GM12865 (cell line): ENCODE measurements around the gene CTNNA3.

Source experiments
- DNase-seq: peaks from one replicate; pipeline ENCODE4 v3.0.0; 2010; ENCODE audit warnings: low read depth
- H3K4me3 ChIP-seq: 2 replicates; pipeline ENCODE4 v1.5.1; 2011; ENCODE audit warnings: mild to moderate bottlenecking, low read depth, low read length, control low read depth
- TF ChIP-seq, protein P1 (sequence below): IDR thresholded peaks from 2 replicates; pipeline ENCODE4 v1.5.1; 2011; ENCODE audit warnings: low read length, control low read depth, low read depth, inconsistent platforms; ENCODE audit not compliant: insufficient read depth; ENCODE audit errors: missing control alignments

Gene CTNNA3

GRCh38 chr10:66625709-66626590 is 1070.0 kb downstream of the CTNNA3 start:
- DNase-seq, result no peak
- no peak overlapping the region for H3K4me3 ChIP-seq
- TF ChIP-seq, protein P1, sequence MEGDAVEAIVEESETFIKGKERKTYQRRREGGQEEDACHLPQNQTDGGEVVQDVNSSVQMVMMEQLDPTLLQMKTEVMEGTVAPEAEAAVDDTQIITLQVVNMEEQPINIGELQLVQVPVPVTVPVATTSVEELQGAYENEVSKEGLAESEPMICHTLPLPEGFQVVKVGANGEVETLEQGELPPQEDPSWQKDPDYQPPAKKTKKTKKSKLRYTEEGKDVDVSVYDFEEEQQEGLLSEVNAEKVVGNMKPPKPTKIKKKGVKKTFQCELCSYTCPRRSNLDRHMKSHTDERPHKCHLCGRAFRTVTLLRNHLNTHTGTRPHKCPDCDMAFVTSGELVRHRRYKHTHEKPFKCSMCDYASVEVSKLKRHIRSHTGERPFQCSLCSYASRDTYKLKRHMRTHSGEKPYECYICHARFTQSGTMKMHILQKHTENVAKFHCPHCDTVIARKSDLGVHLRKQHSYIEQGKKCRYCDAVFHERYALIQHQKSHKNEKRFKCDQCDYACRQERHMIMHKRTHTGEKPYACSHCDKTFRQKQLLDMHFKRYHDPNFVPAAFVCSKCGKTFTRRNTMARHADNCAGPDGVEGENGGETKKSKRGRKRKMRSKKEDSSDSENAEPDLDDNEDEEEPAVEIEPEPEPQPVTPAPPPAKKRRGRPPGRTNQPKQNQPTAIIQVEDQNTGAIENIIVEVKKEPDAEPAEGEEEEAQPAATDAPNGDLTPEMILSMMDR, result no peak

GRCh38 chr10:66622050-66622449 is 1073.9 kb downstream of the CTNNA3 start:
- TF ChIP-seq, protein P1, result no peak
- H3K4me3 ChIP-seq, result no peak overlapping the region
- DNase-seq, result no peak

- no peak for DNase-seq
- TF ChIP-seq, protein P1, result no peak
- no peak overlapping the region for H3K4me3 ChIP-seq
Observed at GRCh38 chr10:66604195-66604594, 1091.8 kb downstream of the CTNNA3 start.

GRCh38 chr10:66591865-66592264 is 1104.1 kb downstream of the CTNNA3 start:
- no peak overlapping the region for H3K4me3 ChIP-seq
- DNase-seq, result no peak
- TF ChIP-seq, protein P1, result no peak

DNA sequence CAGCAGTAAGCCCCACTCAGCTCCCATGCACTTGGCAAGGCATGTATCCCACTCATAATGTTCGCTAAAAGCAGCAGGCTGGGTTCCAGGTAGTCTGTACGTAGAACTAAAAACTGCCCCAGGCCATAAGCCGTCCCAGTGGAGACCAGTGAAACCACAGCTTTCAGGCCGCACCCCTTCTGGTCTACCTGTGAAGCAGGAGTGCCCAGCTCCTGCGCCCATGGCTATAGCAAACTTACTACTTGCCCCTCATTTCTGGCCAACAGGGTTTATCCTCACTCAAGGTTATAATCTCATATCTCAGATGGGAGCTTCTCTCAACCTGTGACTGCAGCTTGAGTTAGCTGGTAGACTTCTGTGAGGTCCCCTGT is 1108.3 kb downstream of the CTNNA3 start:
- TF ChIP-seq, protein P1, result no peak

GRCh38 chr10:66586897-66587679 is 1108.9 kb downstream of the CTNNA3 start:
- no peak overlapping the region for H3K4me3 ChIP-seq
- no peak for DNase-seq
- TF ChIP-seq, protein P1, result no peak

More for the DNA sequence above, 1108.3 kb downstream of the CTNNA3 start:
- no peak for DNase-seq
- H3K4me3 ChIP-seq, result no peak overlapping the region
